ENCODE results near the gene POMC.
"Not testable (repeated sequence)": the region's sequence is repeated elsewhere in the genome, so short reads cannot be mapped to it uniquely, and the experiment has no call there.

Gene POMC

DNA sequence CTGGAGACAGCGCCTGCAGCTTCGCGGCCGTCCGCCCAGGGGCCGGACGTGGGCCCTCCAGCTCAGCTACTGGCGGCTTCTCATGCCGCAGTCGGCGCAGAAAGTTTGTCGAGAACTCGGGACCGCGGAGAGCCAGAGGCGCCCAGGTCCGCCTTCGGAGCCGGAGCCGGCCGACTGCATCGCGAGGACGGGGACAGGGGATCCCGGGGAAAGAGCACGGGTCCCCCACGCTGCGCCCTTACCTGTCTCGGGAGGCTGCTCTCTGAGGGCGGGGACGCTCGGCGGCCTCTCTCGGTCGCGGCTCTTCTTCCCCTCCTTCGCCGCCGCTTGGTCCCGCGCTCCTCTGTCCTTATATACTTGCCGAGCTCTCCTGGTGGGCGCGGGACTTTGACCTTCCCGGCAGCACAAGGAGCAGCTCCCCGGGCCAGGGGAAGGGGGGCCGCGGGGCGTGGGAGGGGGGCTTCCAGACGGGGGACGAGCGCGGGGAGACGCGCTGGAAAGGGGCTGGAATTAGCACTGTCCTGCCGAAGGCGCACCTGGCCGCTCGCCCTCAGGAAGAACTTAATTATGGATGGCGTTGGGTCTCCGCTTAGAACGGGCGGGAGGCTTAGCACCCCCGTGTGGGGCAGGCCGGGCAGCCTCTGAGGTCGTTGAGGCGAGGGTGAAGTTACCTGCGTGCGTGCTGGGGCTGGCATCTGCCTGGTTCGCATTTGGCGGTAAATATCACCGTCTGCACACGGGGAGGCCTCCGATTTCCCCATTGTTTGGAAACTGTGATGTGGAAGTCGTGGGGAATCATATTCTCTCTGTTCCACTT is at the start of gene POMC:
Gene POMC (minus strand): TSS at position 325 of the 817 bp plus-strand sequence. CDS start 3,808 bp downstream, outside the sequence.
- DNase-seq (ENCODE audit: extremely low read depth, low read depth): no peak
- TF ChIP-seq, protein P1, sequence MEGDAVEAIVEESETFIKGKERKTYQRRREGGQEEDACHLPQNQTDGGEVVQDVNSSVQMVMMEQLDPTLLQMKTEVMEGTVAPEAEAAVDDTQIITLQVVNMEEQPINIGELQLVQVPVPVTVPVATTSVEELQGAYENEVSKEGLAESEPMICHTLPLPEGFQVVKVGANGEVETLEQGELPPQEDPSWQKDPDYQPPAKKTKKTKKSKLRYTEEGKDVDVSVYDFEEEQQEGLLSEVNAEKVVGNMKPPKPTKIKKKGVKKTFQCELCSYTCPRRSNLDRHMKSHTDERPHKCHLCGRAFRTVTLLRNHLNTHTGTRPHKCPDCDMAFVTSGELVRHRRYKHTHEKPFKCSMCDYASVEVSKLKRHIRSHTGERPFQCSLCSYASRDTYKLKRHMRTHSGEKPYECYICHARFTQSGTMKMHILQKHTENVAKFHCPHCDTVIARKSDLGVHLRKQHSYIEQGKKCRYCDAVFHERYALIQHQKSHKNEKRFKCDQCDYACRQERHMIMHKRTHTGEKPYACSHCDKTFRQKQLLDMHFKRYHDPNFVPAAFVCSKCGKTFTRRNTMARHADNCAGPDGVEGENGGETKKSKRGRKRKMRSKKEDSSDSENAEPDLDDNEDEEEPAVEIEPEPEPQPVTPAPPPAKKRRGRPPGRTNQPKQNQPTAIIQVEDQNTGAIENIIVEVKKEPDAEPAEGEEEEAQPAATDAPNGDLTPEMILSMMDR (IDR thresholded peaks at IDR 0.05; ENCODE audit: low read depth, low read length): no peak

- no peak for DNase-seq (ENCODE audit: extremely low read depth, low read depth)
- TF ChIP-seq, protein P1 (IDR thresholded peaks at IDR 0.05; ENCODE audit: low read depth, low read length): no peak
Observed at GRCh38 chr2:25218100-25218499, 49.7 kb upstream of the POMC start.

DNA sequence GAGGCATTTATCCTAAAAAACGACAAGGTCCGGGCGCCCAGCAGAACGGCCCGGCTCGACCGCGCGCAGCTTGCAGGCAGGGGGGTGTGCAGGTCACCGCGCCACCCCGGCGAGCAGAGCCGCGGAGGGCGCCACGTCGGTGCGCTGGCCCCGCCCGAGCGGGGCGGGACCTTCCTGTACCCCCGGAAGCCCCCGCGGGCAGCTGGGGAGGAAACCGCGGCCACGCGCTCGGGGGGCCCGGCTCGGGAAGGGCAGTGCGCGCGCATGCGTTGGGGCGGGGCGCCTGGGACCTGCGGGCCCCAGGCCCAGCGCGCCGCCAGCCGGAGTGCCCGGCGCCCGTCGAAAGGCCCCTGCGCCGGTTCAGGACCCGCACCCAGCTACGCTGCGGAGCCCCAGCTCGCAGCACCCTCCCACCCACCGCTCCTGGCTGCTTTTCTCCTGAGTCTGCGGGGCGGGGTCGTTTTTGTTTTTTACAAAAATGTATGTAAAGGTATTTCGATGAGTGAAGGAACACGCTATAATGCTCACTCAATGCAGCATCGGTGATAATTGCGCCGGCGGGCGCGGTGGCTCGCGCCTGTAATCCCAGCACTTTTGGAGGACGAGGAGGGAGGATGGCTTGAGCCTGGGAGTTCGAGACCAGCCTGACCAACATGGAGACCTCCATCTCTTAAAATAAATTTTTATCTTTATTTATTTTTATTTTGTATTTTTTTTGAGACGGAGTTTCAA is 47.7 kb upstream of the POMC start:
- TF ChIP-seq, protein P1 (IDR thresholded peaks at IDR 0.05; ENCODE audit: low read depth, low read length): no peak
- DNase-seq (ENCODE audit: extremely low read depth, low read depth): peak; percentile 27

- TF ChIP-seq, protein P1 (IDR thresholded peaks at IDR 0.05; ENCODE audit: low read depth, low read length): no peak
Observed at GRCh38 chr2:25215232-25215631, 46.9 kb upstream of the POMC start.

DNA sequence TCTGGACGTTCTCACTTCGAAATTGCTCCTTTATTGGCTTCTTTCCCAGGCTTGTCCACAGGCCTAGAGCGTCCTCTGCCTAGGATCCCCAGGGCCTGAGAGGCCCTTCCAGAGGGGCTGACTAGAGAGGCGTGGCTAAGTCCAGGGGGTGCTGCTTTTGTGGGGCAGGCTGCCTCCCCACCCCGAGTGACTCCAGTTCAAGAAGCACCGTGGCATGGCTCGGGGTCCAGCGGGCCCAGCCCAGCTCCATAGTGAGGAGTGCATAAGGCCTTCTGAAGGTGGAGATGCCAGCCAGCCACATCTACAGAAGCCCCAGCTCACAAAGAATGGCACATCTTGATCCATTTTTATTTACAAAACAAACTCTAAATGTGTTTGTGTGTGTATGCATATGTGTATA is 44.8 kb upstream of the POMC start:
- TF ChIP-seq, protein P1 (IDR thresholded peaks at IDR 0.05; ENCODE audit: low read depth, low read length): no peak
- DNase-seq (ENCODE audit: extremely low read depth, low read depth): no peak

More at GRCh38 chr2:25215232-25215631, 46.9 kb upstream of the POMC start:
- no peak for DNase-seq (ENCODE audit: extremely low read depth, low read depth)

GRCh38 chr2:25210923-25211322 is 42.5 kb upstream of the POMC start:
- not testable (repeated sequence) for DNase-seq (ENCODE audit: extremely low read depth, low read depth)

GRCh38 chr2:25207078-25207545 is 38.7 kb upstream of the POMC start:
- TF ChIP-seq, protein P1 (IDR thresholded peaks at IDR 0.05; ENCODE audit: low read depth, low read length): no peak
- no peak for DNase-seq (ENCODE audit: extremely low read depth, low read depth)
